Tibial nerve (tissue), 4 donors: ENCODE measurements around the gene SIAH3.

Source experiments
- EP300 ChIP-seq, 2 donors: sonication (generic); formaldehyde crosslinking; IDR thresholded peaks; one replicate each; pipeline ENCODE4 v1.6.1; 2017; ENCODE audit warnings: antibody characterized with exemption in 2 of 2, mild to moderate bottlenecking in 1 of 2
- TF ChIP-seq, protein P1 (sequence below), 5 experiments: fragments of 200-600 bp in 3 of 5; fragments of 450-650 bp in 2 of 5; sonication (generic) in 3 of 5; IDR thresholded peaks; one replicate each; pipeline ENCODE4 v1.5.1; 2016 to 2019; ENCODE audit warnings: antibody characterized with exemption in 5 of 5, mild to moderate bottlenecking in 3 of 5, moderate library complexity in 2 of 5

DNA sequence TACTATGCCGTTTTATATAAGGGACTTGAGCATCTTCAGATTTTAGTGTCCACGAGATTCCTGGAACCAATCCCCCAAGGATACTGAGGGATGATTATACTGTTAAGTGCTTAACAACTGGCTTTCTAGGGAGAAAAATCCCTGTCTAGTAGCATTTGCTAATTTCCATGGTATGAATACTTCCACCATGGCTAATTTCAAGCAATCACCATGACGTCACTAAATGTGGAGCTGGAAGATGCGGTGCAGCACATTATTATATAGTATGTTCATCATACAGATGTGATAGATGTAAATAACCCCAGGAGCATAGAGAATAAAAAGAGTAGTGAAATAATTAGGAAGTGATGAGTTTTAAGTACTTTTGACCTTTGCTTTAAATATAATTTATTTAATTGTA, 72.7 kb downstream of the SIAH3 start:
- no peak for TF ChIP-seq EP300 (IDR thresholded peaks at IDR 0.05)
- TF ChIP-seq, protein P1, sequence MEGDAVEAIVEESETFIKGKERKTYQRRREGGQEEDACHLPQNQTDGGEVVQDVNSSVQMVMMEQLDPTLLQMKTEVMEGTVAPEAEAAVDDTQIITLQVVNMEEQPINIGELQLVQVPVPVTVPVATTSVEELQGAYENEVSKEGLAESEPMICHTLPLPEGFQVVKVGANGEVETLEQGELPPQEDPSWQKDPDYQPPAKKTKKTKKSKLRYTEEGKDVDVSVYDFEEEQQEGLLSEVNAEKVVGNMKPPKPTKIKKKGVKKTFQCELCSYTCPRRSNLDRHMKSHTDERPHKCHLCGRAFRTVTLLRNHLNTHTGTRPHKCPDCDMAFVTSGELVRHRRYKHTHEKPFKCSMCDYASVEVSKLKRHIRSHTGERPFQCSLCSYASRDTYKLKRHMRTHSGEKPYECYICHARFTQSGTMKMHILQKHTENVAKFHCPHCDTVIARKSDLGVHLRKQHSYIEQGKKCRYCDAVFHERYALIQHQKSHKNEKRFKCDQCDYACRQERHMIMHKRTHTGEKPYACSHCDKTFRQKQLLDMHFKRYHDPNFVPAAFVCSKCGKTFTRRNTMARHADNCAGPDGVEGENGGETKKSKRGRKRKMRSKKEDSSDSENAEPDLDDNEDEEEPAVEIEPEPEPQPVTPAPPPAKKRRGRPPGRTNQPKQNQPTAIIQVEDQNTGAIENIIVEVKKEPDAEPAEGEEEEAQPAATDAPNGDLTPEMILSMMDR (IDR thresholded peaks at IDR 0.05): no peak
